ENCODE results near the gene SHMT2. TPM values are rescaled to one million over a fixed set of nuclear protein-coding genes. Genes with fewer than 3 reads are reported as not detected.
A peak's percentile ranks its signal among the peaks of the same experiment; 100 is the strongest.

Gene SHMT2
- total RNA-seq, 1 donor from 2014 or later = 413 TPM

DNA sequence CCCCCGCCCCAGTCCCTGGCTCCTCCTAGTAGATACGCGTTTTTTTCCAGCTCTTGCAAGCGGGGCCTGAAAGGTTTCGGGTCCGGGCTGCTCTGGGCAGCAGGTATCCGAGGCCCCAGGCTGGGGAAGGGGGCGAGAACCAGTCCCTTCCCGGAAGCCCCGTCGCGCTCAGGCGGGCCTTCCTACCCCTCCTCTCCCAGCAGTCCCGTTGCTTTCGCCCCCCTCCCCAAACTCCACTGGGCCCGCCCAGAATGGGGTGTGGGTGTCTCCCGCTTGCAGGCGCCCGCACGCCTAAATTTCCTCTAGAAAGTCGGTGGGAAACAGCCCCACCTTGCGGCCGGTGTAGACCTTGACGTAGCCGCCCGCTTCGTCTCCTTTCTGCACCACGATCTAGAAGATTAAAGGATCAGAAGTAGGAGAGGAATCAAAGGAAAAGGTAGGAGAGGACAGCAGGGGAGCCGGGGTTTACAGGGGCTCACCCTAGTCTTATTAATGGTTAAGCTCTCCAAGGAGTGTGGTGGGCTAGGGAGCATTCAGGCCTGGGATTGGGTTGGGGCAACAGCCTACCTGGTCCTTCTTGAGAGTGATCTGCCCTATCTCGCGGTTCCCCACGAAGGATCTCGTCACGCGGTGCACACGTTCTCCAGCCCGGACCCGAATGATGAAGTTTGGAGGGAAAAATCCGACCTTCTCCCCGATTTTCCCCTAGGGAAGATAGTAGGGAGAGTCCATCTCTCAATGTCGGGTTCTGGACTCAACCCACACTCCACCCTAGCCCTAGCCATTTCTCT is 14.2 kb downstream of the SHMT2 start:
- DNase-seq (ENCODE audit: low read depth) (peak; percentile 57), FAIRE-seq (no peak)
- peaks cover 6% of the 10 kb centered on the region for H3K27me3 ChIP-seq (ENCODE audit: control insufficient read depth, insufficient read depth, low read length)
- H3K36me3 ChIP-seq (ENCODE audit: control insufficient read depth, insufficient read depth, low read length) = no peaks in the 10 kb centered on the region
- TF ChIP-seq, protein P1, sequence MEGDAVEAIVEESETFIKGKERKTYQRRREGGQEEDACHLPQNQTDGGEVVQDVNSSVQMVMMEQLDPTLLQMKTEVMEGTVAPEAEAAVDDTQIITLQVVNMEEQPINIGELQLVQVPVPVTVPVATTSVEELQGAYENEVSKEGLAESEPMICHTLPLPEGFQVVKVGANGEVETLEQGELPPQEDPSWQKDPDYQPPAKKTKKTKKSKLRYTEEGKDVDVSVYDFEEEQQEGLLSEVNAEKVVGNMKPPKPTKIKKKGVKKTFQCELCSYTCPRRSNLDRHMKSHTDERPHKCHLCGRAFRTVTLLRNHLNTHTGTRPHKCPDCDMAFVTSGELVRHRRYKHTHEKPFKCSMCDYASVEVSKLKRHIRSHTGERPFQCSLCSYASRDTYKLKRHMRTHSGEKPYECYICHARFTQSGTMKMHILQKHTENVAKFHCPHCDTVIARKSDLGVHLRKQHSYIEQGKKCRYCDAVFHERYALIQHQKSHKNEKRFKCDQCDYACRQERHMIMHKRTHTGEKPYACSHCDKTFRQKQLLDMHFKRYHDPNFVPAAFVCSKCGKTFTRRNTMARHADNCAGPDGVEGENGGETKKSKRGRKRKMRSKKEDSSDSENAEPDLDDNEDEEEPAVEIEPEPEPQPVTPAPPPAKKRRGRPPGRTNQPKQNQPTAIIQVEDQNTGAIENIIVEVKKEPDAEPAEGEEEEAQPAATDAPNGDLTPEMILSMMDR (IDR thresholded peaks at IDR 0.05; ENCODE audit: insufficient read depth, low read length, severe bottlenecking) = peak; percentile 79
- H3K4me3 ChIP-seq (ENCODE audit: low read depth, low read length) = peak overlapping the region; percentile 35

DNA sequence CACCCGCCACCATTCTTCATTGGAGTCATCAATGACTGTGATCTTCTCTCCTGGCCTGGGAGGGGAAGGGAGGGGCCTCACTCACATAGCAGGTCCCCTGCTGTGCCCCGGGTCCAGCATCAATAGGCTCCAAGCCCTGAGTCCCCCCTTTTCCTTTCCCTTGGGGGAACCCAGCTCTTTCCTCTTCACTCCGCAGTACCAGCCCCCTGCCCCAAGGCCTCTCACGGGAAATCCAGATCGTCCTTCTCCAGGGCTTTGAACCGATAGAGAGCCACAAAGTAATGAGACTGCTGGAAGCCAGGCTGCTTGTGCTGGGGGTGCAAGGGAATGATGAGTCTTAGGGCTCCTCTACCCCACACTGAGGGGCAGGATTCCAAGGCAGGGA is 14.8 kb downstream of the SHMT2 start:
- H3K4me3 ChIP-seq (ENCODE audit: low read depth, low read length) = no peak overlapping the region
- FAIRE-seq = no peak
- TF ChIP-seq, protein P1 (IDR thresholded peaks at IDR 0.05; ENCODE audit: insufficient read depth, low read length, severe bottlenecking) = no peak
- DNase-seq (ENCODE audit: low read depth) = no peak
- peaks cover 6% of the 10 kb centered on the region for H3K27me3 ChIP-seq (ENCODE audit: control insufficient read depth, insufficient read depth, low read length)
- H3K36me3 ChIP-seq (ENCODE audit: control insufficient read depth, insufficient read depth, low read length) = no peaks in the 10 kb centered on the region

DNA sequence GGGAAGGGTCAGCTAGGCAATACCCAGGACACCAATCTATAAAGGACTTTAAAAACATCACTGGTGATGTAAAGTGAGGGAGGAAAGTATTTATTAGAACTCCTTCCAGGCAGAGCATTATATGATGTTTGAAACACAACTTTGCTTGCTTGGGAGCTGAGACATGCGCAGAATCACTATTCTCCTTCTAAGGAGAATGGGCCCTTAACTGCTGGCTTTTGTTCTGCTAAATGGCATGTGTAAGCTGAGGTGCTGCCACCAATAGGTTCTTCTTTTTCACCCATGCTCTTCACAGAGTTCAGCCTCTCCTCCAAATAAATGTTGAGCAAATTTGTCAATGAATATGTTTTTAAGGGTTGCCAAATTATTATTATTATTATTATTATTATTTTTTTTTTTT is 17.5 kb downstream of the SHMT2 start:
- no peaks in the 10 kb centered on the region for H3K36me3 ChIP-seq (ENCODE audit: control insufficient read depth, insufficient read depth, low read length)
- H3K4me3 ChIP-seq (ENCODE audit: low read depth, low read length) = no peak overlapping the region
- TF ChIP-seq, protein P1 (IDR thresholded peaks at IDR 0.05; ENCODE audit: insufficient read depth, low read length, severe bottlenecking) = no peak
- FAIRE-seq (no peak), DNase-seq (ENCODE audit: low read depth) (no peak)
- H3K27me3 ChIP-seq (ENCODE audit: control insufficient read depth, insufficient read depth, low read length) = peaks cover 3% of the 10 kb centered on the region

- Histone ChIP-seq H3K27me3 (ENCODE audit: control insufficient read depth, insufficient read depth, low read length) (no peaks in the 10 kb centered on the region), H3K4me3 (ENCODE audit: low read depth, low read length) (no peak overlapping the region)
- FAIRE-seq = no peak
Measured at GRCh38 chr12:57248934-57249742, 19.6 kb downstream of the SHMT2 start.

DNA sequence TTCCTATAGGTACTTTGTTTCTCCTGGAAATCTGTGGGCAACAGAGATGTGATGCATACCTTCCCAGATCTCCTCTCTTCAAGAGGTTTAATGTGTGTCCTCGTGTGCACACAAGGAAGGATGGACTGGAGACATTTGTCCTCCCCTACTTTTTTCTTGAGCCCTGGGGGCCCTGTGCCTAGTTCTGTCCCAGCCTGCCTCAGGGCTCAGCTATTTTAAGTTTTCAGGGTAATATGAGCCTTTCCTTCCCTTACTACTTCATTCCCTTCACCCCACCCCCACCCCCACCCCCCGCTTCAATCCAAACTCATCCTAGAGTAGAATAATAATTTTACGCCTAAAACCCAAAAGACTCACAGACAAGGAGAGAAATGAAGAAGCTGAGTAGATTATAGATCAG is 21.0 kb downstream of the SHMT2 start:
- DNase-seq (ENCODE audit: low read depth) (no peak), FAIRE-seq (no peak)
- TF ChIP-seq, protein P1 (IDR thresholded peaks at IDR 0.05; ENCODE audit: insufficient read depth, low read length, severe bottlenecking) = no peak
- Histone ChIP-seq H3K4me3 (ENCODE audit: low read depth, low read length) (no peak overlapping the region), H3K27me3 (ENCODE audit: control insufficient read depth, insufficient read depth, low read length) (no peaks in the 10 kb centered on the region), H3K36me3 (ENCODE audit: control insufficient read depth, insufficient read depth, low read length) (peaks cover 2% of the 10 kb centered on the region)

More at GRCh38 chr12:57248934-57249742, 19.6 kb downstream of the SHMT2 start:
- TF ChIP-seq, protein P1 (IDR thresholded peaks at IDR 0.05; ENCODE audit: insufficient read depth, low read length, severe bottlenecking) = no peak
- DNase-seq (ENCODE audit: low read depth) = no peak
- no peaks in the 10 kb centered on the region for H3K36me3 ChIP-seq (ENCODE audit: control insufficient read depth, insufficient read depth, low read length)

All from bronchial epithelial cell (primary cell).